Measurements from ENCODE around the gene AFF2.

Gene AFF2

DNA sequence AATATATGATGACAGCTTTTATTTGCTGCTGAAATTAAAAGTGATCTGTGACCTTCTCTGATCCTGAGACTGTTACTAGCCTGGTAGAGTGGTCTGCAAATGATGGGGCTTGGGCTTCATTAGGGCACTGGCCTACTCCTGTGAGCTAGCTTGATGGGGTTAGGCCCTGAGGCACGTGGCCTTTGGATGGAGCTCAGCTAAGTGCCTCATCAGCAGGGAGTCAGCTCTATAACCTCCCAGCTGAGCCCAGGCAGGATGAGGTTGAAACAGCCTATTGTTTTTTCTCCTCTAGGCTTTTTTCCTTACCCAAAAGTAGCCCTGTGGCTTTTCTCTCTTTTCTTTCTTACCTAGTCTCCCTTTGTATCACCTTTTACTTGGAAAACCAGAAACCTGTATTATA, 92.2 kb downstream of the AFF2 start:
- no peak overlapping the region for H3K4me3 Mint-ChIP-seq
- no peaks in the 10 kb centered on the region for H3K9me3 Mint-ChIP-seq (ENCODE audit: low read depth)
- no peak overlapping the region for H3K27ac Mint-ChIP-seq
- no peaks in the 10 kb centered on the region for H3K4me1 Mint-ChIP-seq (ENCODE audit: low read depth)
- H3K36me3 Mint-ChIP-seq, result no peaks in the 10 kb centered on the region
- no peaks in the 10 kb centered on the region for H3K27me3 Mint-ChIP-seq

DNA sequence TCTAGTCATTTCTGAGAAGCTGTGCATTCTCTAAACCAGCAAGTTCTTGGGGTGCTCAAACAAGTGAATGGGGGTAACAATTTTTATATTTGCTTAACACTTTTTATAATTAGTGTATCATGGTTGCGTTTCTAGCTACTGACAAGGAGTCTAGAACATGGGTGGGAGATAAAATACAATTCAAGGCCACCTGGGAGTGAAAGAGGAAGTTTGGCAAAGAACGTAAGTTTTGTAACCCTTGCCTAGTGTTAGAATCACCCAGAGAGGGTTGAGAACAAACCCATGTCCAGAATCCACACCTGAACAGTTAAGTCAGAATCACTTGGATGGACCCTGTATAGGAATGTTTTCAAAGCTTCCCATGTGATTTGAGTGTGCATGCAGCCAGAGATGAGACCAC, 92.7 kb downstream of the AFF2 start:
- no peak overlapping the region for H3K27ac Mint-ChIP-seq
- no peaks in the 10 kb centered on the region for H3K27me3 Mint-ChIP-seq
- no peak overlapping the region for H3K4me3 Mint-ChIP-seq
- H3K4me1 Mint-ChIP-seq (ENCODE audit: low read depth), result no peaks in the 10 kb centered on the region
- H3K36me3 Mint-ChIP-seq, result no peaks in the 10 kb centered on the region
- no peaks in the 10 kb centered on the region for H3K9me3 Mint-ChIP-seq (ENCODE audit: low read depth)

GRCh38 chrX:148593987-148594386, 93.6 kb downstream of the AFF2 start:
- Mint-ChIP-seq H3K4me1 (ENCODE audit: low read depth) (no peaks in the 10 kb centered on the region), H3K4me3 (no peak overlapping the region), H3K9me3 (ENCODE audit: low read depth) (no peaks in the 10 kb centered on the region), H3K36me3 (no peaks in the 10 kb centered on the region), H3K27me3 (no peaks in the 10 kb centered on the region), H3K27ac (no peak overlapping the region)

GRCh38 chrX:148599404-148599803, 99.0 kb downstream of the AFF2 start:
- Mint-ChIP-seq H3K27ac (no peak overlapping the region), H3K9me3 (ENCODE audit: low read depth) (no peaks in the 10 kb centered on the region), H3K4me1 (ENCODE audit: low read depth) (peaks cover 12% of the 10 kb centered on the region), H3K4me3 (no peak overlapping the region), H3K27me3 (no peaks in the 10 kb centered on the region), H3K36me3 (no peaks in the 10 kb centered on the region)

- peaks cover 12% of the 10 kb centered on the region for H3K4me1 Mint-ChIP-seq (ENCODE audit: low read depth)
- H3K36me3 Mint-ChIP-seq, result no peaks in the 10 kb centered on the region
- H3K4me3 Mint-ChIP-seq, result no peak overlapping the region
- no peaks in the 10 kb centered on the region for H3K9me3 Mint-ChIP-seq (ENCODE audit: low read depth)
- no peaks in the 10 kb centered on the region for H3K27me3 Mint-ChIP-seq
- H3K27ac Mint-ChIP-seq, result no peak overlapping the region
Observed at GRCh38 chrX:148600131-148600530, 99.7 kb downstream of the AFF2 start.

DNA sequence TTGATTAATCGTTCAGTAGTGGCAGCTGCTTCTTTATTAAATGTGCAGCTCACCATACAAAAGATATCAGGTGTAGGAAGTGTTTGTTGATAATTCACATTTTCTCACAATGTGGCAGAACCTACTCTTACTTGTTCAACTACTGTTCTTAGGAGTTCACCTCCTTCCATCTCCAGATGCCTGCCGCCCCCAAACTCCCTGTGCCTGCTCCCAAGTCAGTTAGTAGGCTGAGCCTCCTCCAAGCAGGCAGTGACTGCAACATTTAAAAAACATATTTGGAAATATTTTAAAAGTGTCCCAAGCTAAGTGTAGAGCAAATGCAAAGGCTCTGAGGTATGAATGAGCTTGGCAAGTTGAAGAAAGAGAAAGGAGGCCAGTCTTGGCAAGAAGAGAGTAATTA, 100.2 kb downstream of the AFF2 start:
- H3K4me1 Mint-ChIP-seq (ENCODE audit: low read depth), result peaks cover 12% of the 10 kb centered on the region
- no peaks in the 10 kb centered on the region for H3K9me3 Mint-ChIP-seq (ENCODE audit: low read depth)
- H3K27ac Mint-ChIP-seq, result no peak overlapping the region
- no peaks in the 10 kb centered on the region for H3K27me3 Mint-ChIP-seq
- H3K36me3 Mint-ChIP-seq, result no peaks in the 10 kb centered on the region
- no peak overlapping the region for H3K4me3 Mint-ChIP-seq

- H3K36me3 Mint-ChIP-seq, result peaks cover 2% of the 10 kb centered on the region
- no peaks in the 10 kb centered on the region for H3K27me3 Mint-ChIP-seq
- H3K9me3 Mint-ChIP-seq (ENCODE audit: low read depth), result no peaks in the 10 kb centered on the region
- H3K4me1 Mint-ChIP-seq (ENCODE audit: low read depth), result peaks cover 12% of the 10 kb centered on the region
- no peak overlapping the region for H3K27ac Mint-ChIP-seq
- H3K4me3 Mint-ChIP-seq, result no peak overlapping the region
Observed at GRCh38 chrX:148601034-148601433, 100.6 kb downstream of the AFF2 start.

GRCh38 chrX:148609515-148610327, 109.3 kb downstream of the AFF2 start:
- Mint-ChIP-seq H3K27me3 (no peaks in the 10 kb centered on the region), H3K4me3 (peak overlapping the region; percentile 18), H3K36me3 (peaks cover 5% of the 10 kb centered on the region), H3K4me1 (ENCODE audit: low read depth) (peaks cover 27% of the 10 kb centered on the region), H3K27ac (peak overlapping the region; percentile 68), H3K9me3 (ENCODE audit: low read depth) (peaks cover 5% of the 10 kb centered on the region)

- Mint-ChIP-seq H3K9me3 (ENCODE audit: low read depth) (peaks cover 5% of the 10 kb centered on the region), H3K4me3 (peak overlapping the region; percentile 18), H3K27ac (peak overlapping the region; percentile 68), H3K36me3 (peaks cover 5% of the 10 kb centered on the region), H3K4me1 (ENCODE audit: low read depth) (peaks cover 27% of the 10 kb centered on the region), H3K27me3 (no peaks in the 10 kb centered on the region)
Observed at GRCh38 chrX:148610328-148610698, 109.9 kb downstream of the AFF2 start.

DNA sequence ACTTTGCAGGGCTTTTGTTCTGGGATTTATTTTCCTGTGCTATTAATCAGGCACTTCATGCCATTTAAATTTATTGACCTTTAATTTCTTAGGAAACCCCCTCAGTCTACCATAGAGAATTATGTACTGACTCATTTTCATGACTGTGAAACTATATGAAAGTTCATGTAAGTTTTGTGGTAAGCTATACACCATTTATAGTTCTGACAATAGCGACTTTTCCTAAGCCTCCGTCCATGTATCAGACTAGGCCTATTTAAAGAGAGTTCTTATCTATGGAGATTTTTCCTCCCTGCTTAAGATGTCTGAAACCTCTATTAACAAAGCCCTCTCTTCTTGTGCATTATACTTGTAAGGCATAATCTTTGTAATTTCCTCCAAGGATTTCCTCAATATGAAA, 111.6 kb downstream of the AFF2 start:
- Mint-ChIP-seq H3K27ac (peak overlapping the region; percentile 64), H3K9me3 (ENCODE audit: low read depth) (peaks cover 5% of the 10 kb centered on the region), H3K4me3 (peak overlapping the region; percentile 20), H3K4me1 (ENCODE audit: low read depth) (peaks cover 27% of the 10 kb centered on the region), H3K27me3 (no peaks in the 10 kb centered on the region), H3K36me3 (peaks cover 2% of the 10 kb centered on the region)

GRCh38 chrX:148612431-148612830, 112.0 kb downstream of the AFF2 start:
- Mint-ChIP-seq H3K36me3 (peaks cover under 1% of the 10 kb centered on the region), H3K27ac (no peak overlapping the region), H3K4me3 (no peak overlapping the region)

GRCh38 chrX:148613636-148614035, 113.2 kb downstream of the AFF2 start:
- Mint-ChIP-seq H3K36me3 (no peaks in the 10 kb centered on the region), H3K4me1 (ENCODE audit: low read depth) (peaks cover 27% of the 10 kb centered on the region), H3K27ac (no peak overlapping the region), H3K27me3 (no peaks in the 10 kb centered on the region), H3K4me3 (no peak overlapping the region), H3K9me3 (ENCODE audit: low read depth) (no peaks in the 10 kb centered on the region)

More at GRCh38 chrX:148612431-148612830, 112.0 kb downstream of the AFF2 start:
- Mint-ChIP-seq H3K27me3 (no peaks in the 10 kb centered on the region), H3K4me1 (ENCODE audit: low read depth) (peaks cover 27% of the 10 kb centered on the region), H3K9me3 (ENCODE audit: low read depth) (peaks cover under 1% of the 10 kb centered on the region)

DNA sequence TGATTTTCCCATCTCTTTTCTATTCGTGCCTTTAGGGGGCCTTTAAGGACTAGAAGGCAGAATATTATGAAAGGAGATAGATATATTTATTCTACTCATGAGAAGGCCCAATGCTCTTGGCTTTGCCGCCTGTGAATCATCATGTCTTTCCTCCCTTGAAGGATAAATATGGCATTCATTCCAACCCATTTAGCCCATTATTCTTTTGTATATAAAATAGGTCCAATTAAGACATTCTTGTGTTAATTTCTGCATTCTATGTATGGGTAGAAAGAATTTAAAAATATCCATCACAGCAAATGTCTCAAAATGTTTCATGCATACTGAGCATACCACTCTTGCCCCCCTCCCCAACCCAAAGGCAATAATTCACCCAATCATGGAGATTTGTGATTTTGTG, 115.1 kb downstream of the AFF2 start:
- Mint-ChIP-seq H3K4me3 (no peak overlapping the region), H3K27me3 (no peaks in the 10 kb centered on the region), H3K9me3 (ENCODE audit: low read depth) (no peaks in the 10 kb centered on the region), H3K36me3 (no peaks in the 10 kb centered on the region), H3K27ac (no peak overlapping the region), H3K4me1 (ENCODE audit: low read depth) (peaks cover 16% of the 10 kb centered on the region)

DNA sequence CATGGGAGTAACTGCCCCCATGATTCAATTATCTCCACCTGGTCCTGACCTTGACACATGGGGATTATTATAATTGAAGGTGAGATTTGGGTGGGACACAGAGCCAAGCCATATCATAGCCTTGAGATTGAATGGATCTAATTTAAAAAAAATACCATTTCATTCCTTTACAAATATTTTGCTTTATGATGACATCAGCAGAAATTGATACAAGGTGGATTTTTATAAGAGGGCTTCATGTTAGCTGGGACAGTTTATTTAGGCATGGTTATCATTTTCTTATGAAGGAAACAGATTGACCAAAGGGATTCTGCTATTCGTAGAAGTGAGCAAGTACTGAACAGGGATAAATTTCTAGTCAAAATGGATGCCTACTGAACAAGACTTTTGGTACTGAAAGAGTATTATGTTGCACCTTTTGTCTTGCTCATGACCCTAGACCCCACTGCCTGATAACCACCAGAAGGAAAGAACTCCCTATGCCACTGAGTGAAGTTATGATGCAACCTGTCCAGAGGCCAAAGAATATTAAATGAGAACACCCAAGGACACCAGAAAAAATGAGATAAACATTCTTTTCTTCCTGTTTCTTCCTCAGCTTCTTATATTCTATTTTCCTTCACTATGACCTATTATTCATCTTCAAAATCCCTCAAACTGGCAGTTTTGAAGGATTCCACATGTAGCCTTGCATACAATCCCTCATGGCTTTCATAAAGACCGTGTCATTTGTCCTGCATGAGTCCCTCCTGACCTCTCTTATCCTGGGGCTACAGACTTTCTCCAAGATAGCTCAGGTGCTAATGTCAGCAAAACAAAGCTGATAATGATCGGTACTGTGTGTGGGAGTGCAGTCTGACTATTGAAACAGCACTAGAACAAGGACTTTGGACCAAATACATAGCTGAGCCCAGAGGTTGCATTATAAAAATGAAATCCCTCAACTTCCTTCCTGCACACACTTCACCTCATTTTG, 118.3 kb downstream of the AFF2 start:
- Mint-ChIP-seq H3K4me3 (no peak overlapping the region), H3K9me3 (ENCODE audit: low read depth) (no peaks in the 10 kb centered on the region), H3K27me3 (no peaks in the 10 kb centered on the region), H3K27ac (no peak overlapping the region), H3K4me1 (ENCODE audit: low read depth) (peaks cover 1% of the 10 kb centered on the region), H3K36me3 (no peaks in the 10 kb centered on the region)

DNA sequence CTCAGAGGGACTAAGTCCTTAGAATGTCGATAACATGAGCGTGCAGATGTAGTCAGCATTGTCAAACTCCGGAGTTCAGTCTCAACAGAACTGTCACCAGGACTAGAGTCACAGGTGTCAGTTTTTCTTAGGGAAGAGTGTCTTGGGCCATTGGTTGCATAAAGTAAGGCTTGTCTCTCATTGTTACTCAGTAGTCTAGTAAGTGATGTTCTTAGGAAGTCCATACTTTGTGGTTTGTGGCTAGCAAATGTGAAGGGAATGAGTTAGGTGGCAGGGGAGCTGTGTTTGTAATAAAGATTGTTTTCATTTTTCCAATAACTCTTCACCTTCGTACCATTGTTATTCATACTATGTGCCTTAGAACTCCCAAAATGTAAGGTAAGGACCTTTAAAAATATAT, 119.6 kb downstream of the AFF2 start:
- H3K4me1 Mint-ChIP-seq (ENCODE audit: low read depth), result peaks cover 1% of the 10 kb centered on the region
- H3K27ac Mint-ChIP-seq, result no peak overlapping the region
- H3K9me3 Mint-ChIP-seq (ENCODE audit: low read depth), result no peaks in the 10 kb centered on the region
- no peak overlapping the region for H3K4me3 Mint-ChIP-seq
- H3K36me3 Mint-ChIP-seq, result no peaks in the 10 kb centered on the region
- H3K27me3 Mint-ChIP-seq, result no peaks in the 10 kb centered on the region

Measured in activated naive CD8-positive, alpha-beta T cell (primary cell).